Activated T-cell treated with anti-CD3 and anti-CD28 coated beads, Interleukin-2, amount 50 U/mL, for 48 hours (primary cell): ENCODE data around the gene CHSY1.

ENCODE experiments used
- DNase-seq, 2 experiments: peaks; one replicate each; pipeline ENCODE4 v3.0.0-alpha.2; 2020

Gene CHSY1

GRCh38 chr15:101269479-101270223 is 17.8 kb upstream of the CHSY1 start:
- peak in 1 of 2 experiments; percentile 17 for DNase-seq

DNA sequence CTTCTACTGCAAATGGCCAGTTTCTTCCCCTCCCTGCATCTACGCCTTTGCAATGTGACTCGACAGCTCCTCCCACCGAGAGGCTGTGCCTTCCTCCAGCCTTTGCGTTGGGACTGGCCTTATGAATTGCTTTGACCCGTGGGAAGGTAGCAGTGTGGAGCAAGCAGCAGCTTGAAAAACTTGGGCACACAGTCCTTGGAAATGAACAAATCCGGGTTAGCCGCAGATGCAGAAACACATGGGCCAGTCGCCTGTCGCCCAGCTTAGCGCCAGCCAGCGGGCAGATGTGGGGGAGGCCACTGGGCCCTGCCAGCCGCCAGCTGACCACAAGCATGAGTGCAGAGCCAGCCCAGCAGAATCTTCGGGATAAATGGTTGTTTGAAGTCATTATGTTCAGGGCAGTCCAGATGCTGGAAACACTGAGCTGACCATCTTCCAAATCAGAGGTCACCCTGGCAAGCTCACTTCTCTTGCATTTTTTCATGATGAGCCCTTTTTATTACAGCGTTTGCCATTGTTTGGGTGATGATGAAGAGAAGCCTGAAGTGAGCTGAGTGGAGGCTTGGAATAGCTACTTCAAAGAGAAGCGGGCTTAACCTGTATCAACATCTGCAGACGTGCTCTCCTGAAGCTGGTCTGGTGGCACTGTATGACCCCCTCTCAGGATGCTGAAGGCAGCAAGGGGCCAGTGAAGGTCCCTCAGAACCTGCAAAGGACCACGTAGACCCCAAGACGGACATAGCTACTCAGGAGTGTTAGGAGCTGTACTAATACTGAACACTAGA is 15.7 kb upstream of the CHSY1 start:
- peak in 1 of 2 experiments; percentile 15 for DNase-seq

- peak in 1 of 2 experiments; percentile 7 for DNase-seq
Observed at GRCh38 chr15:101266787-101267186, 14.9 kb upstream of the CHSY1 start.

GRCh38 chr15:101266034-101266433 is 14.2 kb upstream of the CHSY1 start:
- DNase-seq = peak in 1 of 2 experiments; percentile 11

- peak in 1 of 2 experiments; percentile 9 for DNase-seq
Observed at GRCh38 chr15:101264911-101265641, 13.2 kb upstream of the CHSY1 start.

GRCh38 chr15:101264011-101264410 is 12.2 kb upstream of the CHSY1 start:
- peak in 1 of 2 experiments; percentile 14 for DNase-seq

DNA sequence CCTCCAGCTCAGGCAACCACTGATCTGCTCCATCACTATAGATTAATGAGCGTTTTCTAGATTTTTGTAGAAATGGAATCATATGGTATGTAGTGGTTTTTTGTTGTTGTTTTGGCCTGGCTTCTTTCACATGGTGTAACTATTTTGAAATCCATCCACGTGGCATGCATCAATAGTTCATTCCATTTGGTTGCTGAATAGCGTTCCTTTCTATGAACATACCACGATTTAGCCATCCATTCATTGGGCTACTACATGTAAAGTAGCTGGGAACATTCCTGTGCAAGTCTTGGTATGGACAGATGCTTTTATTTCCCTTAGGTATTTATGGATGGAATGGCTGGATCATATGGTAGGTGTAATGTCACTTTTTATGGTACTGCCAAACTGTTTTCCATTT is 10.7 kb upstream of the CHSY1 start:
- no peak for DNase-seq

DNA sequence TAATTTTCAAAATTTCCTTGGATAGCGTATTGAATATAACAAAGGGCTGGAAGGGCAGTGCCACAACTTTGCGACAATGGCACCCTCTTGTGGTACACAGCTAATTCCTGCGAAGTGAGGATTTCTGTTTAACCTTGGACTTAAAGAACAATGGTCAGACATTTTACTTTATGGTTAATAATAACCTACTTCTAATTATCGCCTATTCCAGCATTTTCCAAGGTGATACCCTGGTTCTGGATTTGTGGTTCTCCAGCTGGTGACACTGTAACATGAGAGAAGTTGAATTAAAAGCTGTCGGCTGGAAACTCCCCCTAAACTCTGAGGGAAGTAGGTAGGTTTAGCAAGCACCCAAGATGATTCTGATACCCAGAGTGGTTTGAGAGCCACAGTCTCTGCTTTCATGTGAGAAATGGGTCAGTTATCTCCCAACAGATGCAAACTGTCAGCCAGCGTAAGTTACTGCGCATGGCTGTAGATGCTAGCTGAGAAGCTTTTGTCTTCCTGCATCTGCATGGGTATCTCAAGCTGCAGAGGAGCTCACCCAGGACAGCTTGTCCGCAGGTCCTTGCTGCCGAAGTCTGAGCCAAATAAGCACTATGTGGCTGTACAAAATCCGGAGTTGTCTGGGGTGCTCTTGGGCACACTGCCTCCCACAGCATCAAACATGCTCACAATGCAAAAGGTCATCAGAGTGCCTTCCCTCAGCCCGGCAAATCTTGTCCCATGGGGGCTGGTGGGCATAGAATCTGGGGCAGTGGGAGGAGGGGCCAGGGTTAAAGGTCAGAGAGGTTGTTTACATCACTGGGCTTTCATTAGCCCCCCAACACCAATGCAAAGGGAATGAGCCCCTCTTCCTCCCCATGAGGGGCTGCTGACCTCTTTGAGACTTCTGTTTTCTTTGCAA is 6.6 kb upstream of the CHSY1 start:
- peak; percentile 15 to 56 for DNase-seq

GRCh38 chr15:101256757-101257156 is 4.9 kb upstream of the CHSY1 start:
- peak in 1 of 2 experiments; percentile 30 for DNase-seq

DNA sequence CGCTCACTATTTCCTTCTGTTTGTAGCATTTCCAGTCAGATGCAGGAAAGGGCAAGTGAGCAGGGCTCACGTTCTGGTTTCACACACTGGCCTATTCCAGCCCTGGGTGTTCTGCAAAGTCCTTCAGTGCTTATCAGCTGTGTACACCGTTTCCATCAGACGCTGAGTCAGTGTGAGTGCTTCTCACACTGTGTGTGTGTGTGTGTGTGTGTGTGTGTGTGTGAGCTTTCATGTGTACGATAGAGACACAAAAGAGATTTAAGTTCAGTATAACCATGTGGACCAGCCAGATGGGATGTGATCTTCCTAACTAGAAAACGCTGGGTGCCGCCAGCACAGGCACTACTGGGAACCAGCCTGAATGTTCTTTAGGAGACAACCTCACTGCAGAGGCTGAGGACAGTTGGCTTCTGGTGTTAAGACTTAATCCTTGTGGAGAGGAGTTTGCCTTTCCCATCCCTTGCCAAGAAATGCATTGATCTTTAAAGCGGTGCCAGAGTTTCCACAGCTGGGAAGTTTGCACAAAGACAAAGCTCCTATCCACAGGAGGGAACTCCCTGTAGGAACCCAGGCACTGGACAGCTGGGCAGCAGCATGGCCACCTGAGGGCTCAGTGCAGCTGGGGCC is 3.9 kb upstream of the CHSY1 start:
- DNase-seq = peak in 1 of 2 experiments; percentile 18

- peak in 1 of 2 experiments; percentile 4 for DNase-seq
Observed at GRCh38 chr15:101255051-101255395, 3.2 kb upstream of the CHSY1 start.

DNA sequence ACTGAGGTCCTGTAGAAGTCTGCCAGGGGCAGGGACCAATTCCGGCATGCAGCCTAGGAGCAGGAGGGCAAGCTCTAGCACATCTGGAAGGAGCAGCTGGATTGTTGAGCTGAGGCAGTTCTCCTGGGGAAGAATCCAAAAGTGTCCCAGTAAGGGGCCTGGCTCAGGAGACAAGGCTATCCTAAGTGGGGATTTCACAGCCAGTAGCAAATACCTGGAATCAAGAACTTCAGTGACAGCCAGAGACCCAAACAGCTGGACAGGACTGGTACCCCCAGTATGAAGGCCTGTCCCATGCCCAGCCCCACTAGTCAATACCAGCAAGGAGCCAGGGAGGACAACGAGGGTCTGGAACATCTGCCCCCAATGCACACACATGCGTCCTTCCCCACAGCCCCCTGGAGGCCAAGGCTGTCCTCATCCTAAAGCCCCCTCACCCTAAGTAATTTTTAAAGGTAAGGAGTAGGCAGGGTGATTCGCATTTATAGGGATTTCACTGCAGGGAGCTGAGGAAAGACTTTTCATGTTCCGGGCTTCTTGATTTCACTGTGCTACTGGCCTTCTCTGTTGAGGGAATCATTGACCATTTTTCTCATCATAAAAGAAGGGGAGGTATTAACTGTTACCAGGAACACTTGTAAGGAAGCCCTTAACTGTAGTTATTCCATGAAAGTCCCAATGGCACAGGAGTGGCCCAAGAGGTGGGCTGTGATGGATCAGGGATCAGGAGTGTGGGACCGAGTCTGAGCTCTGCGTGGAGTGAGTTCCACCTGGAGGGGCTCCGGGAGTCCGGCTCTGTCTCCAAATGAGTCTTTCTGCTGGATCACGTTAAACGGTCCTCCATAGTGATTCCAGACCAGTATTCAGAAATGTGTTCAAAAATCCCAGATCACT is 2.6 kb upstream of the CHSY1 start:
- peak in 1 of 2 experiments; percentile 15 for DNase-seq

- DNase-seq = no peak
Observed at GRCh38 chr15:101252836-101253235, 988 bp upstream of the CHSY1 start.

GRCh38 chr15:101250873-101251829 is 697 bp downstream of the CHSY1 start:
- peak in 1 of 2 experiments; percentile 49 for DNase-seq

GRCh38 chr15:101250341-101250831 is 1.5 kb downstream of the CHSY1 start:
- no peak for DNase-seq

- no peak for DNase-seq
Observed at GRCh38 chr15:101248274-101248673, 3.6 kb downstream of the CHSY1 start.

GRCh38 chr15:101246824-101247745 is 4.8 kb downstream of the CHSY1 start:
- DNase-seq = no peak

GRCh38 chr15:101246391-101246790 is 5.5 kb downstream of the CHSY1 start:
- DNase-seq = no peak
